LNCaP clone FGC (cell line): Measurements from ENCODE around the gene MAPK4.
"Not testable (repeated sequence)": the region's sequence is repeated elsewhere in the genome, so short reads cannot be mapped to it uniquely, and the experiment has no call there.

Experiments used
- DNase-seq: peaks from one replicate; pipeline ENCODE4 v3.0.0-alpha.2; 2011; ENCODE audit warnings: low read depth
- H3K4me3 ChIP-seq: 2 replicates; pipeline ENCODE4 v1.5.1; 2011; ENCODE audit warnings: mild to moderate bottlenecking, low read depth, low read length, control low read depth
- TF ChIP-seq, protein P1 (sequence below): IDR thresholded peaks from 2 replicates; pipeline ENCODE4 v1.5.1; 2012; ENCODE audit warnings: mild to moderate bottlenecking; ENCODE audit not compliant: control insufficient read depth, insufficient read depth; ENCODE audit errors: extremely low read depth

The MAPK4 gene

DNA sequence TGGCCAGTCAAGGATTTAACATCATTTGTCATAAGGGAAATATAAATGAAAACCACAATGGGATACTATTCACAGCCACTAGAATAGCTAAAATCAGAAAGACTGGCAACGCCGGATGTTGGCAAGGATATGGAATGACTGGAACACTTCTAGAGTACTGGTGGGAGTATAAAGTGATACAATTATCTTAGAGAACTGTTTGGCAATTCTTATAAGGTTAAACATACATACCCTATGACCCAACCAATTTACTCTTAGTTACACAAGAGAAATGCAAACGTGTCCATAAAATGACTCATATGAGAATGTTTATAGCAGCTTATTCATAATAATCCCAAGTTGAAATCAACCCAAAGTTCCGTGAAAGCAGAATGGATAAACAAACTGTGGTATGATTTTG, 35.1 kb downstream of the MAPK4 start:
- TF ChIP-seq, protein P1, sequence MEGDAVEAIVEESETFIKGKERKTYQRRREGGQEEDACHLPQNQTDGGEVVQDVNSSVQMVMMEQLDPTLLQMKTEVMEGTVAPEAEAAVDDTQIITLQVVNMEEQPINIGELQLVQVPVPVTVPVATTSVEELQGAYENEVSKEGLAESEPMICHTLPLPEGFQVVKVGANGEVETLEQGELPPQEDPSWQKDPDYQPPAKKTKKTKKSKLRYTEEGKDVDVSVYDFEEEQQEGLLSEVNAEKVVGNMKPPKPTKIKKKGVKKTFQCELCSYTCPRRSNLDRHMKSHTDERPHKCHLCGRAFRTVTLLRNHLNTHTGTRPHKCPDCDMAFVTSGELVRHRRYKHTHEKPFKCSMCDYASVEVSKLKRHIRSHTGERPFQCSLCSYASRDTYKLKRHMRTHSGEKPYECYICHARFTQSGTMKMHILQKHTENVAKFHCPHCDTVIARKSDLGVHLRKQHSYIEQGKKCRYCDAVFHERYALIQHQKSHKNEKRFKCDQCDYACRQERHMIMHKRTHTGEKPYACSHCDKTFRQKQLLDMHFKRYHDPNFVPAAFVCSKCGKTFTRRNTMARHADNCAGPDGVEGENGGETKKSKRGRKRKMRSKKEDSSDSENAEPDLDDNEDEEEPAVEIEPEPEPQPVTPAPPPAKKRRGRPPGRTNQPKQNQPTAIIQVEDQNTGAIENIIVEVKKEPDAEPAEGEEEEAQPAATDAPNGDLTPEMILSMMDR, result no peak
- no peak for DNase-seq
- no peak overlapping the region for H3K4me3 ChIP-seq

DNA sequence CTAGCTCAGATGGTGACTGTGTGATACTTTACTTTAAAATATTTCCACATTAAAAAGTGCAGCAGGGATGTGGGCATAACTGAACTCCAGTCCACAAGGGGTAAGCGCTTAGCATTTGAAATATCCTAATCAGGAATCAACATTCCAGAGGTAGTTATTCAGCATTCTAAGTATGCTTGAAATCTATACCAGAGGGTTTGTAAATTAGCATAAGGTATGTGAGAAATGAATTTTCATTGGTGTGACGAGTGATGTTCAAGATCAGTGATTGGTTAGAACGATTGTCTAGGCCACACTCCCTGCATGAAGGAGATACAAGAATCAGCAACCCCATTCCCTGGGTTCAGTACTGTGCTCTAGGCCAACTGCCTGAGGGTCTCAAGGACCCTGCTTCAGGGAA, 42.6 kb downstream of the MAPK4 start:
- TF ChIP-seq, protein P1, result no peak
- DNase-seq, result no peak

DNA sequence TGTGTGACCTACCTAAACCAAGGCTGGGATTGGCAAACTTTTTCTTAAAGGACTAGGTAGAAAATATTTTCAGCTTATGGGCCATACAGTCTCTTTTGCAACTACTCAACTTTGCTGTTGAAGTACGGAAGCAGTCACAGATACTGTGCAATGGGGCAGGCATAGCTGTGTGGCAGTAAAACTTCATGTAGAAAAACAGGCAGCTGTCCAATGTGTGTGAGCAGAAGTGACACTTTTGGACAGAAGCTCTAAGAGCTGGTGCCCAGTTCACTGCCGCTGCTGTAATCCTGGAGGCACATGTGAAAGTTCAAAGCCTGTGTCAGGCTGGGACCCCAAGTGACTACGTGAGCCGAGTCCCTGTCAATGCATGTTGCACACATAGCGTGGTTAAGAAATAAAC, 46.7 kb downstream of the MAPK4 start:
- no peak overlapping the region for H3K4me3 ChIP-seq
- TF ChIP-seq, protein P1, result no peak
- DNase-seq, result no peak

More for the DNA sequence above, 42.6 kb downstream of the MAPK4 start:
- H3K4me3 ChIP-seq, result no peak overlapping the region

DNA sequence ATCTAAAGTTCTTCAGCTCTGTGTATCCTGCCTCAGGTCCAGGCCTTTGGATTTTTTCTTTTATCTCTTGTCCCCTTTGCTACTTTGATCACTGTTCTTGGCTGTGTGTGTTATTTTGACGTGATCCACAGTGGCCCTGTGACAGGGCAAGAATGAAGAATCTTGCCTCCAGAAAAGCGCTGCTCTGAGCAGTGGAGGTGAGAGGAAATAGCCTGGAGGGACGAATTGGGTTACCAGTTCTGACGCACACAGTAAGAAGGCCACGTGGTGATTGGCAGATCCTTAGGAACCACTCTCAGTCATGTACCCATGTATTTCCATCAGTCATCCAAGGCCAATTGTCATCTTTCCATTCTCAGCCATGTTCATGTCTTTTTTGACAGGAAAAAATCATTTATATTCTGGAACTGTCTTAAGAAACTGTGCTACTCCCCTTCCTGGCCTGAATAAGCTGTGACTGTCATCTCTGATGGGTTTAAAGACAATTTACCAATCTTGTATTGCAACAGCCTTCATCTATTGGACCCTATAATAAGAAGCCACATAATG, 47.6 kb downstream of the MAPK4 start:
- TF ChIP-seq, protein P1, result no peak

DNA sequence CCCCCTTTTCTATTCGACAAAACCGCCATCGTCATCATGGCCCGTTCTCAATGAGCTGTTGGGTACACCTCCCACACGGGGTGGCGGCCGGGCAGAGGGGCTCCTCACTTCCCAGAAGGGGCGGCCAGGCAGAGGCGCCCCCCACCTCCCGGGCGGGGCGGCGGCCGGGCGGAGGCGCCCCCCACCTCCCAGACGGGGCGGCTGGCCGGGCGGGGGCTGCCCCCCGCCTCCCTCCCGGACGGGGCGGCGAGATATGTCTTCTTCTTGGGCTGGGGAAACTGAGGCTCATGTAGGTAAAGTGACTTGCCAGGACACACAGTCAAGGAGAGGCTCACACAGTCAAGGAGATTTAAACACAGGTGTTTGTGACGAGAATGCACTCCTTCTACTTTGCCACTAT, 49.3 kb downstream of the MAPK4 start:
- DNase-seq, H3K4me3 ChIP-seq: not testable (repeated sequence)

More for the DNA sequence above, 47.6 kb downstream of the MAPK4 start:
- no peak overlapping the region for H3K4me3 ChIP-seq
- DNase-seq, result no peak

DNA sequence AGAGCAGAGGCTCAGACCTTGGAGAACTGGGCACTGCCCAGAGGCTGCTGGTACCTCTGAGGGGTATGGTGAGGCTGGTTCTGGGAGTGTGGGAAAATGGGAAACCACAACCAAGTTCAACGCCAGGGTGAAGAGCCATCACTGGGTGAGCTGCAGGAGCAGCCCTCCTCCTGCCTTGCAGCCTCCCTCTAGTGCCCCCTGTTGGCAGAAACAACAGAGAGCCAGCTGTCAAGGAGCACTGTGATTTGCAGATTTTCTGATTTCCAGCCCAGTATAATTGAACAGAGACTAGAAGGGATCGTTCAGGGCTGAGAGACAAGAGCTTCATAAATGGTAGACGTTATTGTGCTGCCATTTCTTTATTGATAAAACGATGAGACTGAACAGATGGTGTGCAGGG, 50.5 kb downstream of the MAPK4 start:
- TF ChIP-seq, protein P1, result no peak
- DNase-seq, result no peak
- no peak overlapping the region for H3K4me3 ChIP-seq

DNA sequence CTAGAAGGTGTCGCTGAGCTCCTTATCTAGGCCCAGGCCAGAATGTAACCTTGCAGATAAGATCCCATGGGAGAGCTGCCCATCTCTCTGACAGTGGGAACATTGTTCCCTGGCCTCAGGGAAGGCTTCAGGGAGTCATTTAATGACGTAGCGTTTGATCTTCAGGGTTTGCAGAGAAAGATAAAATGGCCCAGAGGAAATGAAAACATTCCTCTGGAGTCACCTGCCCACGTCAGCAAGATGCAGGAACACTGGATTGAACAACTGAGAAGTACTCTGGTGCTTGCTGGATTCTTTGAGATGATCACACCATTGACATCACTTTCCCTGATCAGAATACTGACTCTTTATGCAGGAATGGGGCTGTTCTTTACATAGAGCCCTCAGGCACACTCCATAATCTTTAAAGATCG, 51.6 kb downstream of the MAPK4 start:
- DNase-seq, result no peak
- H3K4me3 ChIP-seq, result no peak overlapping the region
- TF ChIP-seq, protein P1, result no peak
